Memory B cell (primary cell): ENCODE data around the gene HSD3B2.

Experiments used
- ATAC-seq: fragments of 150-1000 bp; cut with Tn5 transposase; 2 replicates; pipeline ENCODE4 v1.10.0; 2021; ENCODE audit warnings: low read depth, mild to moderate bottlenecking, moderate library complexity
- DNase-seq, 2 donors: peaks; one replicate each; pipeline ENCODE4 v3.0.0; 2022; ENCODE audit warnings: low spot score in 2 of 2
- H3K27ac Mint-ChIP-seq: one replicate; pipeline ENCODE4 v1.8.0; 2022; ENCODE audit warnings: mild to moderate bottlenecking, moderate library complexity, mixed read lengths
- H3K27me3 Mint-ChIP-seq: one replicate; pipeline ENCODE4 v1.8.0; 2022; ENCODE audit warnings: mixed read lengths
- H3K36me3 Mint-ChIP-seq: one replicate; pipeline ENCODE4 v1.8.0; 2022; ENCODE audit warnings: mild to moderate bottlenecking, mixed read lengths
- H3K4me1 Mint-ChIP-seq: one replicate; pipeline ENCODE4 v1.8.0; 2022; ENCODE audit warnings: mixed read lengths
- H3K4me3 Mint-ChIP-seq: one replicate; pipeline ENCODE4 v1.8.0; 2022; ENCODE audit warnings: mild to moderate bottlenecking, moderate library complexity, mixed read lengths
- H3K9me3 Mint-ChIP-seq: one replicate; pipeline ENCODE4 v1.8.0; 2022; ENCODE audit warnings: mixed read lengths

The HSD3B2 gene

DNA sequence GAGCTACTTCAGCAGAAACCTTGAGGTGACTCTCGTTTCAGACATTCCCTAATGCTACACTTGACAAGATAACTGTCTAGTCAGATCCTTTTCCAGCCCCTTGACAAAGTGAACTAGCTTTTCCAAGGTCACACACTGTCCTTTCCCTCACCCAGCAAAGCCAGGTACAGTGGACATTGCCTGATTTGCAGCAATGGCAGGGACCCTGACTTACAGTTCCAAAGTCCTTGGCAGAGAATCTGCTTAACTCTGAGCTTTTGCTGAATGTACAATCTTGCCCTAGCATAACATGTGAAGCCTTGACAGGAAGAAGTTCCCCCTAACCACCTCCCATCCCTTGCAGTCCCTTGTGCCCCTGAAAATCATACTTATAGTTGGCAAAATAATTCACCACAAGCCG is 37.1 kb downstream of the HSD3B2 start:
- no peaks in the 10 kb centered on the region for H3K9me3 Mint-ChIP-seq
- no peaks in the 10 kb centered on the region for H3K4me1 Mint-ChIP-seq
- DNase-seq (no peak), ATAC-seq (no peak)
- no peak overlapping the region for H3K4me3 Mint-ChIP-seq
- peaks cover 7% of the 10 kb centered on the region for H3K27me3 Mint-ChIP-seq
- H3K36me3 Mint-ChIP-seq, result no peaks in the 10 kb centered on the region
- no peak overlapping the region for H3K27ac Mint-ChIP-seq

DNA sequence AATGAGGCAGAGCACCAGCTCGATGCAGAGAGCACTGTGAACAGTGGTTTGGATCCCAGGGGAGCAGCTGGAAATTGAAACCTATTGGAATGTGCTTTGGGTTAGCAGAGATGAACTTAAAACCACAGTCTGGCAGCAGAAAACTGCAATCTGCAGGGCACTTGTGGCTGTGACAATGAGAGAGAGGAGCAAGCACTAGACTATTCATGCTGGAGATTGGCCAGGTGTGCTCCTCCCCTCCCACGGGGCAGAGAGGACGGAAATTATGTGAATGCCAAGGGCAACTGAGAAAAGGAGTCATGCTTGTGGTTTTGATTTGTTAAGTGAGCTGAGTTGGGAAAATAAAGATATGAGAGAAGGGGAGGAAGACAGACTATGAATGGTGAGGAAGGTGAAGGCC is 38.1 kb downstream of the HSD3B2 start:
- Mint-ChIP-seq H3K4me3 (no peak overlapping the region), H3K27me3 (peaks cover 4% of the 10 kb centered on the region), H3K27ac (no peak overlapping the region), H3K9me3 (no peaks in the 10 kb centered on the region), H3K36me3 (no peaks in the 10 kb centered on the region), H3K4me1 (no peaks in the 10 kb centered on the region)
- no peak for ATAC-seq
- DNase-seq, result no peak

DNA sequence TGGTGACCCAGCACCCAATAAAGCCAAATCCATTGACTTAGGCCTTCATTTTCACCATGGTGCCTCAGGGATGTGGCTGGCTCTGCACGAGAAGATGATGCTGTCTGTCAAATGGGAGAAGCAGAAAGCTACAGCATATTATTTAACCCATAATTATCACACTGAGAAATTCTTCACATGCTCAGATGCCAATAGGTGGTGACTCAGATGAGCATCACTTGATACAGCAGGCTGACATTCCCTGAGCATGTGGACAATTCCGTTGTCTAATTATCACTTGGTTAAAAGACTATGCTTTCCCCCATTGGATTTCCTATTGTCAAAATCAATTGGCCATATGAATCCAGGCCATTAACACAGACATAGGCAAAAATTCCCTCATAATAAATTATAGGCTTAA is 48.0 kb downstream of the HSD3B2 start:
- H3K4me1 Mint-ChIP-seq, result no peaks in the 10 kb centered on the region
- no peak overlapping the region for H3K27ac Mint-ChIP-seq
- no peak overlapping the region for H3K4me3 Mint-ChIP-seq
- peaks cover 7% of the 10 kb centered on the region for H3K27me3 Mint-ChIP-seq
- H3K9me3 Mint-ChIP-seq, result no peaks in the 10 kb centered on the region
- no peak for DNase-seq
- no peaks in the 10 kb centered on the region for H3K36me3 Mint-ChIP-seq
- no peak for ATAC-seq

DNA sequence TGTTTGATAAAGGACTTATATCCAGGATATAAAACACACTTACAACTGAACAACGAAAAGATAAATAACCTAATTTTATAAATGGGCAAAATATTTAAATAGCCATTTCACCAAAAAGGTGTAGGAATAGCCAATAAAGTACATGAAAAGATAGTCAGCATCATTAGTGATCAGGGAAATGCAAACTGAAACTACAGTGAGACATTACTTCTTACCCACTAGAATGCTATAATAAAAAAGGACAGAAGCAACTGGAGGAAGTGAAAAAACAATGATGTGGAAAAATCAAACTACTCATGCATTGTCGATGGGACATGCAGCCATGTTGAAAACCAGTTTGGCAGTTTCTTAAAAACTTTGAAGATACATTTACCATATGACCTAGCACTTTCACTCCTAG is 48.6 kb downstream of the HSD3B2 start:
- Mint-ChIP-seq H3K36me3 (no peaks in the 10 kb centered on the region), H3K4me3 (no peak overlapping the region), H3K9me3 (no peaks in the 10 kb centered on the region), H3K4me1 (no peaks in the 10 kb centered on the region), H3K27me3 (peaks cover 4% of the 10 kb centered on the region), H3K27ac (no peak overlapping the region)
- DNase-seq (no peak), ATAC-seq (no peak)

DNA sequence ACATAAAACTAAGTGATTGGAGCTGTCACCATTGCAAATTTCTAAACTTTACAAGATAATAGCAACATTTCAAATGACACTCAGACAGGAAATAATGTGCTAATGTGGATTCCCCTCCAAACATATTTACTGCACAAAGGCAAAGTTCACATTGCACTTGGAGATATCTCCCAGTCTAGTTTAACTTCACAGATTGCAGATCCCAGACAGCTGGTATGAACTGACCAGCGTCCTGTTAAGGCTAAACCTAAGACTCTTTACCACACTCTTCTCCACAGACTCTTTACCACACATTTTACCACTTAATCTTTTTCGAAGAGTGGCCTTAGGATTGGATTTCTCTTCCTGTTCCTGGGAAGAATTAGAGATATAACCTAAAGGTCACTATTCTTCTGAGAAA is 51.5 kb downstream of the HSD3B2 start:
- H3K36me3 Mint-ChIP-seq, result no peaks in the 10 kb centered on the region
- peaks cover 10% of the 10 kb centered on the region for H3K27me3 Mint-ChIP-seq
- no peaks in the 10 kb centered on the region for H3K4me1 Mint-ChIP-seq
- ATAC-seq (no peak), DNase-seq (no peak)
- H3K27ac Mint-ChIP-seq, result no peak overlapping the region
- H3K9me3 Mint-ChIP-seq, result no peaks in the 10 kb centered on the region
- no peak overlapping the region for H3K4me3 Mint-ChIP-seq

- Mint-ChIP-seq H3K27me3 (peaks cover 14% of the 10 kb centered on the region), H3K27ac (no peak overlapping the region), H3K36me3 (no peaks in the 10 kb centered on the region), H3K4me3 (no peak overlapping the region), H3K4me1 (no peaks in the 10 kb centered on the region), H3K9me3 (no peaks in the 10 kb centered on the region)
- DNase-seq, result no peak
- no peak for ATAC-seq
Observed at GRCh38 chr1:119467219-119467618, 52.3 kb downstream of the HSD3B2 start.

DNA sequence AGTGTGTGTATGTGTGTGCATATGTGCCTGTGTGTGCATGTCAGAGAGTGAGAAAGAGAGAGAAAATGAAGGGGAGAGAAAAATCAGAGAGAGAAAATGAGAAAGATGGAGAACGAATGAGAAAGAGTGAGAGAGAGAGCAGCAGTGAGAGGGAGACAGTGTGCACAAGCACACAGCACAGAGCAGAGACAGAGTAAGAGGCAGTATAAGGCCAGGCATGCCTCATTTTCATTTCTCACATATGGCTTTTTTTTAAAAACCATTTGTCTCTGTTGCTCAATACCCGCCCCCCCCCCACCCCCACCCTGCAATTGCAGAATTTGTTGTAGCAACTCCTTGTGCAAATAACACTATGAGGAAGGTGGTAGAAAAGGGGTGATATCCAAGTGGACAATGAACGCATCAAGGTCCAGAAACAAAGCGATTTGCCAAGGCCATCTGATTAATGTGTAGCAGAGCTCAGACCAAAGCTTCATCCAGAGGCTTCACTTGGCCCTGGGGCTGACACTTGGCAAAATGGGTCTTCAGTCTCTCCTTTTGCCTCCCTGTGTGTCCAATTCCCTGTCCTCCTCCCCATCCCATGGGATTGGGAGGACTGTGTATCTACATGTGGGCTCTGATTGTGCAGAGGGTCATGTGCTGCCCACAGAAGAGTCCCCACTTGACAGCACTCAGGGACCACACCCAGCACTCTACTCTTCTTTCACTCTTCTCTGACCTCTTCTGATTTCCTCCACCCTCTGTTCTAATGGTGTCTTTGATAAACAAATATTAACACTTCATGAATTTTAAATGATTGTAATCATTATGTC is 53.1 kb downstream of the HSD3B2 start:
- no peaks in the 10 kb centered on the region for H3K9me3 Mint-ChIP-seq

GRCh38 chr1:119469741-119470140 is 54.8 kb downstream of the HSD3B2 start:
- H3K27me3 Mint-ChIP-seq, result peaks cover 14% of the 10 kb centered on the region
- H3K36me3 Mint-ChIP-seq, result no peaks in the 10 kb centered on the region
- no peak overlapping the region for H3K4me3 Mint-ChIP-seq
- no peak for ATAC-seq
- DNase-seq, result no peak
- H3K27ac Mint-ChIP-seq, result no peak overlapping the region
- H3K4me1 Mint-ChIP-seq, result no peaks in the 10 kb centered on the region
- H3K9me3 Mint-ChIP-seq, result no peaks in the 10 kb centered on the region

More for the DNA sequence above, 53.1 kb downstream of the HSD3B2 start:
- DNase-seq, result no peak
- no peaks in the 10 kb centered on the region for H3K36me3 Mint-ChIP-seq
- no peak for ATAC-seq
- H3K27me3 Mint-ChIP-seq, result peaks cover 14% of the 10 kb centered on the region
- H3K4me3 Mint-ChIP-seq, result no peak overlapping the region
- no peaks in the 10 kb centered on the region for H3K4me1 Mint-ChIP-seq
- H3K27ac Mint-ChIP-seq, result no peak overlapping the region

GRCh38 chr1:119470377-119470776 is 55.4 kb downstream of the HSD3B2 start:
- peaks cover 14% of the 10 kb centered on the region for H3K27me3 Mint-ChIP-seq
- H3K4me3 Mint-ChIP-seq, result no peak overlapping the region
- no peaks in the 10 kb centered on the region for H3K4me1 Mint-ChIP-seq
- H3K36me3 Mint-ChIP-seq, result no peaks in the 10 kb centered on the region
- H3K27ac Mint-ChIP-seq, result no peak overlapping the region
- ATAC-seq (no peak), DNase-seq (no peak)
- no peaks in the 10 kb centered on the region for H3K9me3 Mint-ChIP-seq

DNA sequence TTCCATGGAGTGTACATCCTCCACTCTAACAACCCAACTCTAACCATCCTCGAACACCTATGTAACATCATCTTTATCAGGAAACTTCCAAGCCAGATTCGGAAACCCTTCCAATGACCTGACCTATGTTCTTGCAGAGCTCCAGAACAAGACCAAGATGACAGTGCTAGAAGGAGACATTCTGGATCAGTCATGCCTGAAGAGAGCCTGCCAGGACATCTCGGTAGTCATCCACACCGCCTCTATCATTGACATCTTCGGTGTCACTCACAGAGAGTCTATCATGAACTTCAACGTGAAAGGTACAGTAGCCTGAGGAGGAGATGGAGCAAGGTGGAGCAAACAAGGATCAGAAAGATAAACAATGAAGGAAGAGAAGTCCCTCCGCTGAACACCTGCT is 56.0 kb downstream of the HSD3B2 start:
- no peak for ATAC-seq
- no peak for DNase-seq
- H3K4me1 Mint-ChIP-seq, result peaks cover 3% of the 10 kb centered on the region
- no peak overlapping the region for H3K4me3 Mint-ChIP-seq
- H3K36me3 Mint-ChIP-seq, result no peaks in the 10 kb centered on the region
- H3K9me3 Mint-ChIP-seq, result no peaks in the 10 kb centered on the region
- no peak overlapping the region for H3K27ac Mint-ChIP-seq
- H3K27me3 Mint-ChIP-seq, result peaks cover 14% of the 10 kb centered on the region

DNA sequence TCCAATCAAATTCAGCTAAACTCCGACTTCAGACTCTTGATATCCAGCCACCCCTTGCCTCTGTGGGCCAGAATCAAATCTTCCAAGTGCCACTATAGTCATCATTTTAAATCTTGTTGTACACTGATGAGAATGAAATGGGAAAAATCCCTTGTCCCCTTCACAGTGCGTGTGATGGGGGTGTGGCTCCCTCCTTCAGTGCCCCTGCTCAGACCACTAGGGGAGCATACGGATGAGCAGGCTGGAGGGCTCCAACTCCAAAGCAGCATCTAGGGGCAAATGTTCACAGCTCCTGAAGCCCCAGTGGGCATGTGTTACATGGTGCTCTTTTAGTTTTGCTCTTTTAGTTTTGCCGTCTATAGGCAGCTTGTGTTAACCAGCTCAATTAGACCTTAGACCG is 56.6 kb downstream of the HSD3B2 start:
- ATAC-seq, result no peak
- no peak for DNase-seq
- no peak overlapping the region for H3K27ac Mint-ChIP-seq
- H3K9me3 Mint-ChIP-seq, result no peaks in the 10 kb centered on the region
- no peak overlapping the region for H3K4me3 Mint-ChIP-seq
- H3K4me1 Mint-ChIP-seq, result peaks cover 4% of the 10 kb centered on the region
- H3K36me3 Mint-ChIP-seq, result no peaks in the 10 kb centered on the region
- H3K27me3 Mint-ChIP-seq, result peaks cover 14% of the 10 kb centered on the region

DNA sequence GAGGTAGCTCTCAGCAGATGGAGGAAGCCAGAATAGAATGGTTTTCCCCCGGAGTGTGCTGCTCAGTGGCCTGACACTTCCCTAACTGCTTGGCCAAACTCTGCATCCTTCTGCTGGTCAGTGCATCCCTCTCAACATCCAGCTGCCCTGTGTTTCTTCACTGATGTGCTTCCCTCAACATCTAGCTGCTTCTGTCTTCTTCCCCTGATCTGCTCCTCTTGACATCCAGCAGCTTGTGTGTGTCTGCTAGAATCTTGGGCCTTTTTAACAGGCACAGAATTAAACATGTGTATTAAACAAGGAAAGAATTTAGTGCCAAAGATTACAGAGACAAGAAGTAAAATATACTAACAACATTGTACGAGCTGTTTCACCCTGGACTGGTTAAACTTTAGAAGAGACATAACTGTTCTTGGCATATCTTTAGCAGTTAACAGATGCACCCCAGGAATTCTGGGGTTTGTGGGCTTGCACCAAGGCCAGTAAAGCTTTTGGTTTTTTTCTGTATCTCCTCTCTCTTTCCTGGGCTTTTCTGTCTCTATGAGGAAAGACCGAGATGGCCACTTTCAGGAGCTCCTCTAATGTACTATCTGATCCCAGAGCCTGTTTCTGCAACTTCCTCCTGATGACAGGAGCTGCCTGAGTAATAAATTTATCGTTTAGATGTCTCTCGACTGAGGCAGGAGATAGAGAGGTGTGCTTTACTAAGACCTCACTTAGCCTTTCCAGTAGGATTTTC is 57.3 kb downstream of the HSD3B2 start:
- Mint-ChIP-seq H3K27me3 (peaks cover 14% of the 10 kb centered on the region), H3K27ac (no peak overlapping the region), H3K4me3 (no peak overlapping the region), H3K9me3 (no peaks in the 10 kb centered on the region), H3K36me3 (no peaks in the 10 kb centered on the region), H3K4me1 (peaks cover 4% of the 10 kb centered on the region)
- ATAC-seq (no peak), DNase-seq (no peak)
